Activated T-cell treated with anti-CD3 and anti-CD28 coated beads for 48 hours (primary cell): ENCODE results near the gene LYRM1.
"Not testable (repeated sequence)": the region's sequence is repeated elsewhere in the genome, so short reads cannot be mapped to it uniquely, and the experiment has no call there.

ENCODE experiments used
- DNase-seq: peaks from one replicate; pipeline ENCODE4 v3.0.0-alpha.2; 2020; ENCODE audit warnings: low read depth

The LYRM1 gene

DNA sequence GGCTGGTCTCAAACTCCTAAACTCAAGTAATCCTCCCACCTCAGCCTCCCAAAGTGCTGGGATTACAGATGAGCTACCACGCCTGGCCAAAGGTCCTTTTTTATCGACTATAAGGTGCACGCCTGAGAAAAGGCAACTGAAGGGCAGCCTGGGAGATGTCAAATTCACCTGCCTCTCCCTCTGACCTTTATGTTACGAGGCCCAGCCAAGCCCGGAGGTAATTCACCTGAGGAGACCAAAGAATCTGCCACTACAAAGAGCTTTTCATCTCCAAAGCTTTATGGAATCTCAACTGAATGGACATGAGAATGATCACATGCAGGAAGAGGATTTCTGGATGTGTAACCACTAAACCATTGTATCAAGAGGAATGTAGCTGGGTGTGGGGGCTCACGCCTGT is 37.2 kb downstream of the LYRM1 start:
- DNase-seq = no peak

DNA sequence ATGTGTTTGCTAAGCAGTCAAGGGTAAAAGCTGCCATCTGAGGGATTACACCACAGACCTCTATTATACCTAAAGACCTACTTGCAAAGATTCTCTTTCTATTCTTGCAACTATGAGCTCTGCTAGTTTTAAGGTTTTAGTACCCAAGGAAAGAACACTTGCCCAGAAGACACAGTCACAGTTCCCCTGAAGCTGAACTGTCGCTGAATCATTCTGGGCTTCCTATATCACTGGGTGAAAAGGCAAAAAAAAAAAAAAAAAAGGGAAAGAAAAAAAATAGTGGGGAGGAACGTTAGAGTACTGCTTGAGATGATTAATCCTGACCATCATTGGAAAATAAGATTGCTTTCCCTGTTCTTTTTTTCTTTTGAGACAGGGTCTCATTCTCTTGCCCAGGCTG is 37.9 kb downstream of the LYRM1 start:
- no peak for DNase-seq

DNA sequence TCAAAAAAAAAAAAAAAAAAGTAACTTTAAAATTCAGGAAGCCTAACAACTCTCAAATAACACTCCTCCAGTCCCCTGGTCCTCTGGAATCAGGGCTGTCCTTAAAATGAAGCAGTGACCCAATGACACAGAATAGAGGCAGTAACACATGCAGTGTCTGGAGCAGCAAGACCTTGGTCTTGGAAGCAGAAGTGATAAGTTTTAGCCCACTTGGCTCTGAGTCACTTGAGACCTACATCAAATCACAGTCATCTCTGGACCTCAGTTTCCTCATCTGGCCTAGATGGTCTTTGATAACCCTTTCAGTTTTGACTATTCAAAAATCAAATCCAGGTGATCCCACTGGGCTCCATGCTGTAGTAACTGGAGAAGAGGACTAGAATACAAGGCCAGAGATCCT is 39.0 kb downstream of the LYRM1 start:
- DNase-seq = no peak

DNA sequence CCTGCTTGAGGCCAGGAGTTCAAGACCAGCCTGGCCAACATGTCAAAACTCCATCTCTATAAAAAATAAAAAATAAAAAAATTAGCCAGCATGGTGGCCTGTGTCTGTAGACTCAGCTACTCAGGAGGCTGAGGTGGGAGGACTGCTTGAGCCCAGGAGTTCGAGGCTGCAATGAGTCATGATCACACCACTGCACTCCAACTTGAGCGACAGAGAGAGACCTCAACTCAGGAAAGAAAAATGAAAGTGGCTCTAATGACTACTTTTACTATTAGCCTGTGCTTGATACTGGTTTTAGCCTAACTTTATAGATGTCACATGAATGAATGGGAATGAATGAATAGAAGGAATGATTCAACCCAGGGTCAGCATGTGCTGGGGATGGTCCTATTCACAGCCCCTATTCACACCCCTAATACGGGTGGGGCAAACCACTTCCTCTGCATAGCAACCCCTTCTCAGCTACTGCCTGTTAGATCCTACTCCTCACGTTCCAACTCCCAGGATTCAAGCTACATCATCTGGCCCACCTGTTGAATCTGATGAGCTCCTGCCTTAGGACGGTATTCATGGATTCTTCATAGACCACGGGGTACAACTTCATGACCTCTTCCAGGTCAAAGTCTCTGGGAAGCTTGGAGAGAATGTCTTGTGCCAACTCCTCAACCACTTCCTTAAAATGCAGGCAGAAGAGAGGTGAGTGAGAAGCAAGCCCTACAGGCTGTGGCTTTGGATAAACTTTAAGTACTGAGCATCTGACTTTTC is 40.5 kb downstream of the LYRM1 start:
- no peak for DNase-seq

DNA sequence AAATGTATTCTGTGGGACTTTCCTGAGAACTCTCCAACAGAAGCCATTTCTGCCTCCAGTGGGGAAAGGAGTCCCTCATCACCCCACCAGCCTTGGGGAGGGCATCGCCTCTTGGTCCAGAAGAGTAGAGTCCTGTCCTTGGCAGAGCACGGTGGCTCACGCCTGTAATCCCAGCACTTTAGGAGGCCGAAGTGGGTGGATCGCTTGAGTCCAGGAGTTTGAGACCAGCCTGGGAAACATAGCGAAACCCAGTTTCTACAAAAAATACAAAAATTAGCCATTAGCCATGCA is 41.0 kb downstream of the LYRM1 start:
- DNase-seq = no peak

DNA sequence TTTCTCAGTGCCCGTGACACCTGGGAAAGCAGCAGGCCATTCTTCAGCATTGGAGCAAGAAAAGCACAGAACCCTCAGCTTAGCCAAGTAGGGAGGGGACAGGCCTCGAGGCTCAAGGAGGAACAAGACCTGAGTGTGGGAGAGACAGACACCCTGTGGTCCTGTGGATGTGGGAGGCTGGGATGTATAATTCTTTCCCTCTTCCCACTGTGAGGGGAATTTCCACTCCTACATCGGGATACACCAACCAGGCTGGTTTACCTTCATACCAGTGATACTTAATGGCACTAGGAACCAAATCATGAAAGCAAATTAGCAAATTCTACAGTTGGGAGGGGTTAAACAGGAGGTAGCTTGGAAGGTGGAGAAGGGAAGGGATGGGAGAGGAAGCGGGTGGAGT is 41.7 kb downstream of the LYRM1 start:
- DNase-seq = no peak

DNA sequence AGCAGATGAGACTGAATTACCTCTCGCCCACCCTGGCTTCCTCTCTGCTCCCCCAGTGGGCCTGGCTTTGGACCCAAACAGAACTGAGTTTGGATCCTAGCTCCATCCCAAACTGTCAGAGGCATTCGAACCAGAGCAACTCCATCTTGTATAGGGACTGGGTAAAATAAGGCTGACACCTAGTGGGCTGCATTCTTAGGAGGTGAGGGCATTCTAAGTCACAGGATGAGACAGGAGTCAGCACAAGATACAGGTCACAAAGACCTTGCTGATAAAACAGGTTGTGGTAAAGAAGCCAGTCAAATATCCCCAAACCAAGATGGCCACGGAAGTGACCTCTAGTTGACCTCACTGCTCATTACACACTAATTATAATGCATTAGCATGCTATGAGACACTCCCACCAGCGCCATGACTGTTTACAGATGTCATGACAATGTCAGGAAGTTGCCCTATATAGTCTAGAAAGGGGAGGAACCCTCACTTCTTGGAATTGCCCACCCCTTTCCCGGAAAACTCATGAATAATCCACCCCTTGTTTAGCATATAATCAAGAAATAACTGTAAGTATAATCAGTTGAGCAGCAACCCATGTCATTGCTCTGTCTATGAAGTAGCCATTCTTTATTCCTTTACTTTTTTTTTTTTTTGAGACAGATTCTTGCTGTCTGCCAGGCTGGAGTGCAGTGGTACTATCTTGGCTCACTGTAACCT is 44.4 kb downstream of the LYRM1 start:
- peak; percentile 49 for DNase-seq

DNA sequence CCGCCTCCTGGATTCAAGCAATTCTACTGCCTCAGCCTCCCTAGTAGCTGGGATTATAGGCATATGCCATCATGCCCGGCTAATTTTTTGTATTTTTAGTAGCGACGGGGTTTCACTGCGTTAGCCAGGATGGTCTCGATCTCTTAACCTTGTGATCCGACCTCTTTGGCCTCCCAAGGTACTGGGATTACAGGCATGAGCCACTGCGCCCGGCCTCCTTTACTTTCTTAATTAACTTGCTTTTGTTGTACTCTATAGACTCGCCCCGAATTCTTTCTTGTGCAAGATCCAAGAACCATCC is 45.0 kb downstream of the LYRM1 start:
- not testable (repeated sequence) for DNase-seq

DNA sequence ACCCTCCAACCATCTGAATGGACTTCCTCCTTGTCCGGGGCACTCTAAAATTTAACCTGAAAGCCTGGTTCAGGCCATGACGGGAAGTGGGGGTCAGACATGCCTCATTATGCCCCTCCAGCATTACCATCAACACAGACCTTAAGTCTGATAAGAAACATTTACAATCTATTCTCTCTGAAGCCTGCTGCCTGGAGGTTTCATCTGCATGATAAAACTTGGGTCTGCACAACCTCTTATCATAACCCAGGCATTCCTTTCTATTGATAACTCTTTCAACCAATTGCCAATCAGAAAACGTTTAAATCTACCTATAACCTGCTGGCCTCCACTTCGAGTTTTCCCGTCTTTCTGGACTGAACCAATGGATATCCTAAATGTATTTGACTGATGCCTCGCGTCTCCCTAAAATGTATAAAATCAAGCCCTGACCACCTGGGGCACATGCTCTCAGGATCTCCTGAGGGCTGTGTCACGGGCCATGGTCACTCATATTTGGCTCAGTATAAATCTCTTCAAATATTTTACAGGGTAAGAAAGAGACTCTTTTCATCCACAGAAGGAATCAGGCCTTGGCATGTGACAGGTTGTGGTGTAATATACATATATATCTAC is 45.6 kb downstream of the LYRM1 start:
- no peak for DNase-seq

DNA sequence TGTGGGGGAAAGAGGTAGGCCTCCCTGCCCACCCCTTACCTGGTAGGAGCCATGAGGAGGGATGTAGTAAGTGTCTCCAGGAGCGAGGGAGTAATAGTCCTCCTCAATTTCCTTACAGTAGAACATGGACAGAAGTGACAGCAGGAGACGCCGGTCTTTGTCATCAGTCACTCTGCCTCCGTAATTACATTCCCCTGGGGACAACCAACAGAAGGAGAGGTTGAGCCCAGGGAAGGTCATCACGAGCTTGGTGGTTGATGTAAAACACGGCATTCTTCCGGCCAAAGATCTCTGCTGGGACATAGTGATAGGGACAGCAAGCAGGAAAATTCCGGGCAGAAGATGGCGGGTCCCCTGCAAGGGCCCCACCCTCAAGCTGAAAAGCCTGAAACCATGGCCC is 47.9 kb downstream of the LYRM1 start:
- DNase-seq = no peak

DNA sequence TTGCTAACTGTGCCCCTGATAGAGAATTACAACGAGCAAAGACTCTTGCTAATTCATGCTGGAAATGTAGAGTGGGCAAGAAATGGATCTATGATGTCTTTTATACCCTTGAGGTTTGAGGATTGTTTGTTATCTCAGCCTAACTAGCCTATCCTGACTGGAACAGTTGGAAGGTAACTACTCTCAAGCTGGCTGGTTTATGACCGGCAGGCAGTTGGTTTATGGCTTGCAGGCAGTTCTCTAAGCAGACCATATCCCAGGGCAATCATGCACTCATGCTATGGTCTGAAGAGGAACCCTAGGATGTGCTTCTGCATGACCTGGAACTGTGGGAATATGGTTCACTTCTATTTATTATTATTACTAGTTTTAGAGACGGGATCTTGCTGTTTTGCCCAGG is 49.1 kb downstream of the LYRM1 start:
- no peak for DNase-seq

DNA sequence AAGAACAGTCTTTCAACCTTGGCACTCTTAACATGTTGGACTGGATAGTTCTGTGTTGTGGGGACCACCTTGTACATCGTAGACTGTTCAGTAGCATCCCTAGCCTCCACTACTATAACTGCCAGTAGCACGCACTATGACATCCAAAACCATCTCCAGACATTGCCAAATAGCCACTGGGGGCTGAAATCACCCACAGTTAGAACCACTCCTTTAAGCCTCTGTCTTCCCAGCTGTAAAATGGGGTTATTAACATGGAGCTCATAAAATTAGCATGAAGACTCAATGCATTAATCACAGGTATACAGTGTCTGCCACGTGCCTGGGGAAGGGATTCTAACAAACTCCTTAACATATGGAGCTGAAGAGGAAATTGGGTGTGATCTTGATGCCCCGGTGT is 49.7 kb downstream of the LYRM1 start:
- no peak for DNase-seq

DNA sequence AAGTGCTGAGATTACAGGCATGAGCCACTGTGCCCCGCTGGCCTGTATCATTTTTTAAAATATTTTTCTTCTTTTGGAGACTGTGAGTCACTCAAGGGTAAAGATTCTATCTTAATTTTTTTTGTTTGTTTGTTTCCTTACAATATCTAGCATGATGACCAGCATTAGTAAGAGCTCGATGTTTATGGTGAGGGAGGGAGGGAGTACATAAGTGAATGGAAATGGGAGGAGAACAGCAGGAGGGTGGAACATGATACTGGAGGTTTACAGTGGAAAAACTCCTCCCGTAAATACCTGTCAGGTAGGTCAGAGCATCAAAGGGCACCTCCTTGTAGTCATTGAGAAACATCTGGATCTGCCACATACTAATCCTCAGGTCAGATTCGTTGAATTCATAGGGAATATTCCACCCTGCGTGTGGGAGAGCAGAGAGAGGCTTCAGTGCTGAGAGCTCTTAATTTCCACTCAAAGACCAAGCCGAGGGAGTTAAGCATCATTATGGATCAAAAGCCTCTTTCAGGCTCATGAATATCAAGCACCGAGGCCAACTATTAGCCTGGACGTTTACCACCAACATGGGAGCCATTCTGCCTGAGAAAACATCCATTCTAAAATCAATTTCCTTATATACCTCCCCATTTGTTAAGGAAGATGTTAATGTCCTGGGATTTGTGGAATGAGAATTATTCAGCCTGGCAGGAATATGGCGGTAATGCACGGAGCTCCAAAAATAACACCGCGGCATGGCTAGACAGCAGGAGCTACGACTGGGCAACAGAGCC is 51.8 kb downstream of the LYRM1 start:
- DNase-seq = no peak

DNA sequence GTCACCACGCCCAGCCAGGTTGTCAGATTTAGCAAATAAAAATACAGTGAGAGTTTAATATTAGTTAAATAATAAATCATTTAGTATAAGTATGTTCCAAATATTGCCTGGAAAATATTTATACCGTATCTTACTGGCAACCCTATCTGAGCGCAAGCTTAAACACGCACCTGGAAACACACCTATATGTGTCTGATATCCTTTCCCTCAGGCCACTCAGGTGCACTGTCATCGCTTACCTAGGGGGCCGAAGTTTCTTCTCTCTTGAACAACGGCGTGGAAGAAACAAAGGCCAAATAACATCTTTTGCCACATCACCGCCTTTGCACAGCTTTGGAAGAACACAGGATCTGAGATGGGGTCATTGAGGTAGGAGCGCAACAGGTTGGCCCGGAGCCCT is 54.0 kb downstream of the LYRM1 start:
- no peak for DNase-seq

DNA sequence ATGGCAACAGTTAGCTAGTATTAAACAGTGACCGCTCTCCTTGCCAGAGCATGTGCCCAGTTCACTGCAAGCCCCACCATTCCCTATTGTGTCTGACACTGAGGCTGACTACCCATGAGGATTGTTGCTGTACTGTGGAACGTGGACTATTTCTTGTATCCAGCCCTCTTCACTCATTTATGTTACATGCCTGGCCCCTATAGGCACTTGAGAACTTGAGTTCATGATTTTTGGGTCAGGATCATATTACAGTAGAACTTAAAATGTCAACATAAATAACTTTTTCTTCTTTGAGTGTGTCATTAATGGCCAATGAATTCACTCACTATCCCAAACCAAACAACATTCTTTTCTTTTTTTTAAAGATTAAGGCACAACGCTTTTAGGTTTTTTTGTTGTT is 55.7 kb downstream of the LYRM1 start:
- no peak for DNase-seq

DNA sequence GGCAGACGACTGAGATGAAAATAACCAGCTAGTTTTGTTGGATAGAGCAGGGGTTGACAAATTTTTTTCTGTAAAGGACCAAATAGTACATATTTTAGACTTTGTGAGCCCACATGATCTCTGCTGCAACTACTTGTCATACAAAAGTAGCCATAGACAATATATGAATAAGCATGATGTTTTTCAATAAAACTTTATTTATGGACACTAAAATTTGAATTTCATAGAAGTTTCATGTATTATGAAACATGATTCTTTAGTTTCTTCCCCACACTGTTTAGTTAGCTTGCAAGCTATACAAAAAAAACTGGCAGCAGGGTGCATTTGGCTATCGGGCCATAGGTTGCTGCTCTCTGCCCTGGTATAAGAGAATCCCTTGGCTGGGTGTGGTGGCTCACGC is 56.6 kb downstream of the LYRM1 start:
- no peak for DNase-seq

DNA sequence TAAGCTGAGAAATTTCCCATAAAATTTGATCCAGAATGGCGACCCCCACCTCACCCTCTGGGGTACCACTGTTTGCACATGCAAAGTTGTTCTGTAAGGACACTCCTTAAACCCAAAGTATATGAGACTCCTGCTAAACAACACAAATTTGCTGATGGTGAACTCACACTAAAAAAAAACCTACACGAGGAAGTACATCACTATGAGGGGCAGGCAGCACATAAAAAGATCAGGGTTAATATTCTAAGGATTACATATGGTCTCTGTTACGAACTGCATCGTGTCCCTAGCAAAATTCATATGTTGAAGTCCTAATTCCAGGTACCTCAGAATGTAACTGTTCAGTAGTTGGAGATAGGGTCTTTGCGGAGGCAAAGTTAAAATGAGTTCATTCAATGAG is 60.3 kb downstream of the LYRM1 start:
- no peak for DNase-seq

DNA sequence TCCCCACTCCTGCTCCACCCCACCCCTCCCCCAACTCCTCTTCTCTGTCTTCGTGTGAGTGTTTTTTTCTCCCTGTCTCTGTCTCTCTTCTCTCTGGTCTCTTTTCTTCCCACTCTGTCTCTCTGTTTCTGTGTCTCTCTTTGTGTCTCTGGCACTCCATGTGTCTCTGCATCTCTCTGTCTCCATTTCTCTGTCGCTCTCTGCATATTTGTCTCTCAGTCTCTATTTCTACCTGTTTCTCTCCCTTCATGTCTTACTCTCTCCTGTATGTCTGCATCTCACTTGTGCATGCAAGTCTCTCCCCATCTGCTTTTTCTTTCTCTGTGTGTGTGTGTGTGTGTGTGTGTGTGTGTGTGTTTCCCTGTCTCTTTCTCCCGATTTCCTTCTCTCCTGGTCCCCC is 68.2 kb downstream of the LYRM1 start:
- no peak for DNase-seq

DNA sequence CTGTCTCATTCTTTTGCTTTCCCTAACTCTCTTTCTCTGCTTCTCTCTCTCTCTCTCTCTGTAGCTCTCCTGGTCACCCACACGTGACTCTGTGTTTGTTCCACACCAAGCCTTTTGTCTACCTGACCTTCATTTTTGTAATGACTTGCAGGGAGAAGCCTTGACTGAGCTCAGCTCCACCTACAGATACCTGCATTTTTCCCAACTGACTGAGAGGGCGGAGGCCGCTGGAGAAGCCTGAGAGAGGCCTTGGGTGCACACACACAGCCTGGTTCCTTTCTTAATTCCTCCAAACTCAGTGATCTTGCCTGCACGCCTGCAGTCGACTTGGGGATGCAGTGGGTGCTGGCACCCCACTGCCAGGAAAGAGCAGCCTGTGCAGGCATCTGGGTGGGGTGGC is 68.8 kb downstream of the LYRM1 start:
- DNase-seq = no peak

DNA sequence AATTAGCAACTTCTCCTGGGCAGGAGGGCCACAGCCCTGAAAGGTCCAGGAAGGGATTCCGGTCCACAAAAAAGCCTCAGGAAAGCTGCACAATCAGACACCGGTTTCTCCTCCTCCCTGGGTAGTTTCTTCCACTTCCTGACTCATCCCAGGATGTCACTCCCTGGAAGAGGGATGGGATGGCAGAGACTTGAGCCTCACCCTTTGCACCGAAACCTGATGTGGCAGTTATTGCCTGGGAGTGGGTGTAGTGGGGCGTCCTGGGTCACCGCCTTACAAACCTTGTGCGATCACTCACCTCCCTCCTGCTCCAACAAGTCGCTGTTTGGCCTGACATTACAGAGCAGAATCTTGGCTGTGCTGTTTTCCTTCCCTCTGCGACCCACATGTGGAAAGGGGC is 70.8 kb downstream of the LYRM1 start:
- no peak for DNase-seq

DNA sequence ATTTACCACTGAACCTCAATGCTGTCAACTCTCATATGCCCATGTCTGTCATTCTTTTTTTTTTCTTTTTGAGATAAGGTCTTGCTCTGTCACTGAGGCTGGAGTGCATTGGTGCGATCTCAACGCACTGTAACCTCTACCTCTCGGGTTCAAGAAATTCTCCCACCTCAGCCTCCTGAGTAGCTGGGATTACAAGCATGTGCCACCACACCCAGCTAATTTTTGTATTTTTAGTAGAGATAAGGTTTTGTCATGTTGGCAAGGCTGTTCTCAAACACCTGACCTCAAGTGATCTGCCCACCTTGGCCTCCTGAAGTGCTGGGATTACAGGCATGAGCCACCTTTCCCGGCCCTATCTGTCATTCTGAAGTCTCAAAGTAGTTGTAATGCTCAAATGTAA is 72.6 kb downstream of the LYRM1 start:
- not testable (repeated sequence) for DNase-seq
